PFSK-1 (cell line): ENCODE results near the gene SNX24.

ENCODE experiments used
- FOXP2 ChIP-seq: optimal IDR thresholded peaks from 2 replicates; pipeline ENCODE3; 2011; ENCODE audit warnings: borderline replicate concordance, control low read depth, inconsistent platforms; ENCODE audit not compliant: insufficient read depth; ENCODE audit errors: extremely low read length, extremely low read depth
- POLR2AphosphoS5 ChIP-seq: IDR thresholded peaks from 2 replicates; pipeline ENCODE4 v1.6.1; 2012; ENCODE audit warnings: low read depth, mild to moderate bottlenecking, control low read depth, low read length, moderate library complexity
- REST ChIP-seq, 2 experiments: IDR thresholded peaks; 2 replicates each; pipeline versions ENCODE4 v1.6.1 to v1.8.0; 2011 to 2012; ENCODE audit warnings: low read depth in 2 of 2, low read length in 2 of 2, control low read depth in 1 of 2, inconsistent platforms in 1 of 2, mild to moderate bottlenecking in 1 of 2, moderate library complexity in 1 of 2; ENCODE audit not compliant: insufficient read depth in 1 of 2
- TAF1 ChIP-seq: IDR thresholded peaks from 2 replicates; pipeline ENCODE4 v1.6.1; 2012; ENCODE audit warnings: low read length, control low read depth, borderline replicate concordance; ENCODE audit not compliant: insufficient read depth

- TF ChIP-seq TAF1 (no peak), POLR2AphosphoS5 (no peak), REST (IDR thresholded peaks at IDR 0.05; ENCODE audit: insufficient read depth in 1 of 2, low read depth in 2 of 2, low read length in 2 of 2) (no peak), FOXP2 (no peak)
Measured at GRCh38 chr5:122941737-122942136, 96.3 kb downstream of the SNX24 start.
